Activated CD4-positive, alpha-beta memory T cell treated with anti-CD3 and anti-CD28 coated beads, Interleukin-2, amount 10 ng/mL, durations not matched to agents 7 days and 5 days (primary cell): Measurements from ENCODE around the gene POGK. TPM values are rescaled to one million over a fixed set of nuclear protein-coding genes. Genes with fewer than 3 reads are reported as not detected.
"Not testable (repeated sequence)": the region's sequence is repeated elsewhere in the genome, so short reads cannot be mapped to it uniquely, and the experiment has no call there.

Experiments used
- CTCF ChIA-PET: fragments of 350-600 bp; sonication (Branson Sonifier 250); formaldehyde crosslinking; loops from one replicate; lab custom pipeline; 2021; ENCODE audit warnings: antibody characterized with exemption, inconsistent platforms; lab: Charles Lee
- POLR2A ChIA-PET: fragments of 350-600 bp; sonication (Branson Sonifier 250); formaldehyde crosslinking; loops from one replicate; lab custom pipeline; 2021; ENCODE audit warnings: antibody characterized with exemption; lab: Charles Lee
- DNase-seq: peaks from one replicate; pipeline ENCODE4 v3.0.0-alpha.2; 2020
- H3K27ac Mint-ChIP-seq: one replicate; pipeline ENCODE4 v1.8.0; 2021; ENCODE audit warnings: mild to moderate bottlenecking, mixed read lengths
- H3K27me3 Mint-ChIP-seq: one replicate; pipeline ENCODE4 v1.8.0; 2021; ENCODE audit warnings: mixed read lengths
- H3K36me3 Mint-ChIP-seq: one replicate; pipeline ENCODE4 v1.8.0; 2021; ENCODE audit warnings: low read depth, mixed read lengths
- H3K4me1 Mint-ChIP-seq: one replicate; pipeline ENCODE4 v1.8.0; 2021; ENCODE audit warnings: mixed read lengths
- H3K4me3 Mint-ChIP-seq: one replicate; pipeline ENCODE4 v1.8.0; 2021; ENCODE audit warnings: mild to moderate bottlenecking, mixed read lengths
- H3K9me3 Mint-ChIP-seq: one replicate; pipeline ENCODE4 v1.8.0; 2021; ENCODE audit warnings: mixed read lengths
- total RNA-seq, 2 experiments: library from RNA; stranded (reverse); gene quantifications; one replicate each; pipeline ENCODE4 v1.2.3, GENCODE V29; 2021

The POGK gene
- total RNA-seq, result 10 to 100 TPM; 34.4 to 36.5 TPM

GRCh38 chr1:166838766-166839599 lies at the start of gene POGK:
Gene POGK (plus strand): TSS chr1:166839475. CDS start chr1:166840957, 1,482 bp downstream.
- DNase-seq, result peak; percentile 87
- Mint-ChIP-seq H3K9me3 (no peaks in the 10 kb centered on the region), H3K4me3 (peak within 1 kb of the TSS; percentile 84), H3K27ac (peak within 1 kb of the TSS; percentile 82), H3K27me3 (peaks cover 8% of the 10 kb centered on the region), H3K4me1 (peaks cover 39% of the 10 kb centered on the region), H3K36me3 (peaks cover 34% of the 10 kb centered on the region)
- ChIA-PET POLR2A (interaction anchor here (0.9 to 3.9 kb wide), 15 partner anchors 9 to 1098 kb away, joined by 3 to 30 read pairs (median 6); partner anchors contain the start of genes MPC2, POU2F1, TADA1 and TMCO1), CTCF (interaction anchor here (0.6 to 2.4 kb wide), 9 partner anchors 30 to 381 kb away, joined by 3 to 9 read pairs (median 4); partner anchors contain the start of genes POU2F1 and TADA1)

GRCh38 chr1:166796620-166797236 lies 42.5 kb upstream of the POGK start:
- H3K27me3 Mint-ChIP-seq, result peaks cover 9% of the 10 kb centered on the region
- no peak overlapping the region for H3K4me3 Mint-ChIP-seq
- no peaks in the 10 kb centered on the region for H3K36me3 Mint-ChIP-seq
- no peaks in the 10 kb centered on the region for H3K9me3 Mint-ChIP-seq
- CTCF ChIA-PET, result no interaction called here
- POLR2A ChIA-PET, result no interaction called here
- H3K27ac Mint-ChIP-seq, result no peak overlapping the region
- DNase-seq, result no peak
- no peaks in the 10 kb centered on the region for H3K4me1 Mint-ChIP-seq

GRCh38 chr1:166808952-166809351 lies 30.3 kb upstream of the POGK start:
- H3K4me1 Mint-ChIP-seq, result no peaks in the 10 kb centered on the region
- CTCF ChIA-PET, result interaction anchor here (1.2 kb wide), 1 partner anchor 30 kb away, joined by 3 read pairs; no protein-coding TSS in a partner anchor

GRCh38 chr1:166811691-166812090 lies 27.6 kb upstream of the POGK start:
- H3K4me3 Mint-ChIP-seq, result no peak overlapping the region
- DNase-seq, result no peak
- H3K27me3 Mint-ChIP-seq, result peaks cover 22% of the 10 kb centered on the region
- H3K27ac Mint-ChIP-seq, result no peak overlapping the region
- ChIA-PET CTCF (no interaction called here), POLR2A (no interaction called here)
- no peaks in the 10 kb centered on the region for H3K4me1 Mint-ChIP-seq
- no peaks in the 10 kb centered on the region for H3K36me3 Mint-ChIP-seq
- no peaks in the 10 kb centered on the region for H3K9me3 Mint-ChIP-seq

More at GRCh38 chr1:166808952-166809351, 30.3 kb upstream of the POGK start:
- Mint-ChIP-seq H3K27ac (no peak overlapping the region), H3K27me3 (peaks cover 21% of the 10 kb centered on the region), H3K9me3 (no peaks in the 10 kb centered on the region), H3K36me3 (no peaks in the 10 kb centered on the region), H3K4me3 (no peak overlapping the region)
- POLR2A ChIA-PET, result no interaction called here
- DNase-seq, result no peak

GRCh38 chr1:166813508-166814223 lies 25.6 kb upstream of the POGK start:
- ChIA-PET POLR2A (no interaction called here), CTCF (interaction anchor here (1.0 kb wide), 1 partner anchor 245 kb away, joined by 3 read pairs; no protein-coding TSS in a partner anchor)
- Mint-ChIP-seq H3K4me1 (no peaks in the 10 kb centered on the region), H3K9me3 (no peaks in the 10 kb centered on the region), H3K27ac (no peak overlapping the region), H3K36me3 (no peaks in the 10 kb centered on the region), H3K4me3 (no peak overlapping the region), H3K27me3 (peaks cover 27% of the 10 kb centered on the region)
- DNase-seq, result no peak

- Mint-ChIP-seq H3K36me3 (no peaks in the 10 kb centered on the region), H3K4me3 (no peak overlapping the region), H3K9me3 (no peaks in the 10 kb centered on the region), H3K4me1 (no peaks in the 10 kb centered on the region), H3K27me3 (peaks cover 22% of the 10 kb centered on the region), H3K27ac (no peak overlapping the region)
- no peak for DNase-seq
- ChIA-PET POLR2A (no interaction called here), CTCF (interaction anchor here (1.0 kb wide), 1 partner anchor 244 kb away, joined by 3 read pairs; no protein-coding TSS in a partner anchor)
These were observed 24.7 kb upstream of the POGK start for GRCh38 chr1:166814611-166815010.

GRCh38 chr1:166819974-166820373 lies 19.3 kb upstream of the POGK start:
- Mint-ChIP-seq H3K4me1 (no peaks in the 10 kb centered on the region), H3K4me3 (no peak overlapping the region), H3K36me3 (no peaks in the 10 kb centered on the region), H3K9me3 (no peaks in the 10 kb centered on the region), H3K27me3 (peaks cover 11% of the 10 kb centered on the region), H3K27ac (no peak overlapping the region)
- DNase-seq, result no peak
- ChIA-PET CTCF (no interaction called here), POLR2A (no interaction called here)

- Mint-ChIP-seq H3K36me3 (no peaks in the 10 kb centered on the region), H3K4me3 (no peak overlapping the region), H3K27ac (no peak overlapping the region), H3K4me1 (no peaks in the 10 kb centered on the region), H3K9me3 (no peaks in the 10 kb centered on the region), H3K27me3 (peaks cover 9% of the 10 kb centered on the region)
- ChIA-PET POLR2A (no interaction called here), CTCF (no interaction called here)
- no peak for DNase-seq
These were observed 16.9 kb upstream of the POGK start for GRCh38 chr1:166822385-166822784.

- Mint-ChIP-seq H3K27me3 (peaks cover 7% of the 10 kb centered on the region), H3K9me3 (peaks cover 8% of the 10 kb centered on the region), H3K4me3 (no peak overlapping the region), H3K27ac (no peak overlapping the region), H3K4me1 (no peaks in the 10 kb centered on the region), H3K36me3 (no peaks in the 10 kb centered on the region)
- POLR2A ChIA-PET, result no interaction called here
- no peak for DNase-seq
- CTCF ChIA-PET, result no interaction called here
These were observed 11.8 kb upstream of the POGK start for GRCh38 chr1:166827426-166827825.

- H3K36me3 Mint-ChIP-seq, result not testable (repeated sequence)
These were observed 9.5 kb upstream of the POGK start for GRCh38 chr1:166829762-166830161.

GRCh38 chr1:166836733-166837132 lies 2.5 kb upstream of the POGK start:
- peaks cover 11% of the 10 kb centered on the region for H3K27me3 Mint-ChIP-seq
- POLR2A ChIA-PET, result no interaction called here
- H3K9me3 Mint-ChIP-seq, result no peaks in the 10 kb centered on the region
- H3K36me3 Mint-ChIP-seq, result peaks cover 14% of the 10 kb centered on the region
- H3K27ac Mint-ChIP-seq, result no peak overlapping the region
- CTCF ChIA-PET, result no interaction called here
- H3K4me3 Mint-ChIP-seq, result no peak overlapping the region
- DNase-seq, result no peak
- peaks cover 30% of the 10 kb centered on the region for H3K4me1 Mint-ChIP-seq

More at GRCh38 chr1:166829762-166830161, 9.5 kb upstream of the POGK start:
- POLR2A ChIA-PET, H3K4me1 Mint-ChIP-seq, H3K9me3 Mint-ChIP-seq, DNase-seq, H3K4me3 Mint-ChIP-seq, CTCF ChIA-PET, H3K27ac Mint-ChIP-seq: not testable (repeated sequence)
- peaks cover 14% of the 10 kb centered on the region for H3K27me3 Mint-ChIP-seq

GRCh38 chr1:166839600-166840308 lies 479 bp downstream of the POGK start:
- CTCF ChIA-PET, result interaction anchor here (0.6 to 2.4 kb wide), 7 partner anchors 36 to 381 kb away, joined by 3 to 9 read pairs (median 5); partner anchors contain the start of genes POU2F1 and TADA1
- no peaks in the 10 kb centered on the region for H3K9me3 Mint-ChIP-seq
- peaks cover 41% of the 10 kb centered on the region for H3K36me3 Mint-ChIP-seq

More at GRCh38 chr1:166839600-166840308, 479 bp downstream of the POGK start:
- Mint-ChIP-seq H3K27me3 (peaks cover 2% of the 10 kb centered on the region), H3K4me1 (peaks cover 46% of the 10 kb centered on the region), H3K4me3 (peak overlapping the region; percentile 82), H3K27ac (peak overlapping the region; percentile 73)
- DNase-seq, result peak; percentile 59
- POLR2A ChIA-PET, result interaction anchor here (0.7 to 3.9 kb wide), 15 partner anchors 9 to 1097 kb away, joined by 3 to 30 read pairs (median 6); partner anchors contain the start of genes MPC2, POU2F1, TADA1 and TMCO1
